ENCODE measurements around the gene XRCC5. TPM values are rescaled to one million over a fixed set of nuclear protein-coding genes. Genes with fewer than 3 reads are reported as not detected.

The XRCC5 gene
- polyA plus RNA-seq, 1 donor (not counting 4 experiments of a cell fraction or from before 2014, with no cell fraction given), result 521 TPM

DNA sequence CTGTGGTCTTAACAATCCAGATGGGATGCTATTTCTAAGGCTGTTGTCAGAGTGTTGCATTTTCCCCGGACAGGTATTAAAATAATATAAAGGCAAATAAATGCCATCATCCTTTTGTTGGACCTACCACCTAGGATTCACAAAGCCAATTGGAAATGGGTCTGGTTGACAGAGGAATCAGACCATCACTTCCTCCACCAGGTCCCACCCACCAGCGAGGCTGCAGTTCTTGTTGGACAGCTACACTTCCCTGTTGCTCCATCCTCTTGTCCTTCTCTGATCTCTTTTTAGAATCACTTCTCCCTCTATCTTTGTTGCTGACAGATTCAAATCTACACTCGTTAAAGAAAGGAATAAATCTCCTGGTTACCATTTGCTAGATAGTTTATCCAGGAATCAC, 26.3 kb upstream of the XRCC5 start:
- no peak for FAIRE-seq
- Histone ChIP-seq H3K9me3 (ENCODE audit: control insufficient read depth, low read depth, low read length) (no peaks in the 10 kb centered on the region), H3K4me2 (ENCODE audit: control insufficient read depth, extremely low read depth, insufficient read depth, low read depth, low read length) (no peak overlapping the region), H3K36me3 (ENCODE audit: control insufficient read depth in 2 of 2, extremely low read depth in 1 of 2, insufficient read depth in 2 of 2, low read length in 2 of 2) (no peaks in the 10 kb centered on the region), H3K9me1 (ENCODE audit: control insufficient read depth, extremely low read depth, insufficient read depth, low read length) (no peaks in the 10 kb centered on the region), H3K9ac (ENCODE audit: control insufficient read depth, extremely low read depth, insufficient read depth, low read length) (no peak overlapping the region), H3K4me1 (ENCODE audit: control insufficient read depth, extremely low read depth, insufficient read depth, low read length) (no peaks in the 10 kb centered on the region), H4K20me1 (ENCODE audit: control insufficient read depth, extremely low read depth, insufficient read depth, low read length) (no peaks in the 10 kb centered on the region), H3K27me3 (ENCODE audit: control insufficient read depth, extremely low read depth, insufficient read depth, low read length) (peaks cover 4% of the 10 kb centered on the region), H3K79me2 (ENCODE audit: control insufficient read depth, insufficient read depth, low read length) (no peaks in the 10 kb centered on the region), H2AFZ (ENCODE audit: control insufficient read depth, low read length) (no peak overlapping the region), H3K4me3 (ENCODE audit: control insufficient read depth in 2 of 3, extremely low read depth in 1 of 3, insufficient read depth in 2 of 3, low read depth in 1 of 3, low read length in 3 of 3) (no peak overlapping the region), H3K27ac (ENCODE audit: control insufficient read depth, insufficient read depth, low read length) (no peak overlapping the region)
- TF ChIP-seq EZH2 (IDR thresholded peaks at IDR 0.05; ENCODE audit: low read length), result no peak
- TF ChIP-seq, protein P1, sequence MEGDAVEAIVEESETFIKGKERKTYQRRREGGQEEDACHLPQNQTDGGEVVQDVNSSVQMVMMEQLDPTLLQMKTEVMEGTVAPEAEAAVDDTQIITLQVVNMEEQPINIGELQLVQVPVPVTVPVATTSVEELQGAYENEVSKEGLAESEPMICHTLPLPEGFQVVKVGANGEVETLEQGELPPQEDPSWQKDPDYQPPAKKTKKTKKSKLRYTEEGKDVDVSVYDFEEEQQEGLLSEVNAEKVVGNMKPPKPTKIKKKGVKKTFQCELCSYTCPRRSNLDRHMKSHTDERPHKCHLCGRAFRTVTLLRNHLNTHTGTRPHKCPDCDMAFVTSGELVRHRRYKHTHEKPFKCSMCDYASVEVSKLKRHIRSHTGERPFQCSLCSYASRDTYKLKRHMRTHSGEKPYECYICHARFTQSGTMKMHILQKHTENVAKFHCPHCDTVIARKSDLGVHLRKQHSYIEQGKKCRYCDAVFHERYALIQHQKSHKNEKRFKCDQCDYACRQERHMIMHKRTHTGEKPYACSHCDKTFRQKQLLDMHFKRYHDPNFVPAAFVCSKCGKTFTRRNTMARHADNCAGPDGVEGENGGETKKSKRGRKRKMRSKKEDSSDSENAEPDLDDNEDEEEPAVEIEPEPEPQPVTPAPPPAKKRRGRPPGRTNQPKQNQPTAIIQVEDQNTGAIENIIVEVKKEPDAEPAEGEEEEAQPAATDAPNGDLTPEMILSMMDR (optimal IDR thresholded peaks at IDR 0.05 in 1 of 3, IDR thresholded peaks at IDR 0.05 in 1 of 3, conservative IDR thresholded peaks at IDR 0.05 in 1 of 3; ENCODE audit: extremely low read depth in 1 of 3, insufficient read depth in 2 of 3, low read length in 3 of 3), result no peak
- dilution Hi-C loops (cut with MboI; ENCODE audit: extremely low pct_ligation_motif_present, low sequenced_read_pairs), result no loop called here
- DNase-seq (ENCODE audit: low read depth, low spot score), result no peak

DNA sequence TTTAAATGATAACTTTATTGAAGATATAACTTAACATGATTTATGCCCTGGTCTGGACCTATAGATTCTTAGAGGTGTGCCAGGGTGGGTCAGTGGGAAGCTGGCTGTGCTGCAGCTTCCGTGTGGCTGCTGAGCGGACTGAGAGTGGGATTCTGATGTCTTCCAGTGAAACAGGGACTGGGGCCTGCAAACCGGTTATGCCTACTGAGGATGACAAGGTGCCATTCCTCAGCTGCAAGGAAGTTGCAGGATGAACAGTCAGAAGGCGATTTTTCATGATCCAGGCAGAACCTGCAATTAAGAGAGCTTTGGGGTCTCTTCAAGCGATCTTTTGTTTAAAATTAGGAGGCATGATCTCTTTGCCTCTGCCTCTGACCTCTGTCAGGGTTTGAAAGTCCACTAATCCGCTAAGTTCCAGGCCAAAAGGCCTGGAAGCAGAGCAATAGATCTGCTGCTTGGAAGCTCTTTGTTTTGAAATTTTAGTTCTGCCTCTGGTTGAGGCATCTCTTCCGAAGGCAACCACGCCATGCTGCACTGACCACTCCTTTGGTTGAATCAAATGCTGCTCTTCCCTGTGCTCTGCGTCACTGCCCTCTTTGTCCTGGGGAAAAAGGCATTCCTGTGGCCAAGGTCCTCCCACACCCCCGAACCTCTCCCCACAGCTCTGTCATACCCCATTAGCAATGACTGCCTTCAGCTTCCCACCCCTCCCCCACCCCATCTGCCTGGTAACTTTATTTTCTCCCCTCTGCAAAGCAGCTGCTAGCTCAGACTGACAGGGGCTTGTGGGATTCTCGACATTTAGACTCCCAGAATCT, 25.5 kb upstream of the XRCC5 start:
- TF ChIP-seq EZH2 (IDR thresholded peaks at IDR 0.05; ENCODE audit: low read length), result no peak
- TF ChIP-seq, protein P1 (optimal IDR thresholded peaks at IDR 0.05 in 1 of 3, IDR thresholded peaks at IDR 0.05 in 1 of 3, conservative IDR thresholded peaks at IDR 0.05 in 1 of 3; ENCODE audit: extremely low read depth in 1 of 3, insufficient read depth in 2 of 3, low read length in 3 of 3), result no peak
- DNase-seq (ENCODE audit: low read depth, low spot score) (no peak), FAIRE-seq (no peak)
- Histone ChIP-seq H3K4me2 (ENCODE audit: control insufficient read depth, extremely low read depth, insufficient read depth, low read depth, low read length) (no peak overlapping the region), H3K79me2 (ENCODE audit: control insufficient read depth, insufficient read depth, low read length) (no peaks in the 10 kb centered on the region), H3K9me3 (ENCODE audit: control insufficient read depth, low read depth, low read length) (no peaks in the 10 kb centered on the region), H3K9me1 (ENCODE audit: control insufficient read depth, extremely low read depth, insufficient read depth, low read length) (no peaks in the 10 kb centered on the region), H3K27ac (ENCODE audit: control insufficient read depth, insufficient read depth, low read length) (no peak overlapping the region), H3K27me3 (ENCODE audit: control insufficient read depth, extremely low read depth, insufficient read depth, low read length) (peaks cover 4% of the 10 kb centered on the region), H3K4me3 (ENCODE audit: control insufficient read depth in 2 of 3, extremely low read depth in 1 of 3, insufficient read depth in 2 of 3, low read depth in 1 of 3, low read length in 3 of 3) (no peak overlapping the region), H3K36me3 (ENCODE audit: control insufficient read depth in 2 of 2, extremely low read depth in 1 of 2, insufficient read depth in 2 of 2, low read length in 2 of 2) (no peaks in the 10 kb centered on the region), H4K20me1 (ENCODE audit: control insufficient read depth, extremely low read depth, insufficient read depth, low read length) (no peaks in the 10 kb centered on the region), H3K4me1 (ENCODE audit: control insufficient read depth, extremely low read depth, insufficient read depth, low read length) (no peaks in the 10 kb centered on the region), H3K9ac (ENCODE audit: control insufficient read depth, extremely low read depth, insufficient read depth, low read length) (no peak overlapping the region), H2AFZ (ENCODE audit: control insufficient read depth, low read length) (no peak overlapping the region)
- dilution Hi-C loops (cut with MboI; ENCODE audit: extremely low pct_ligation_motif_present, low sequenced_read_pairs), result no loop called here
